ENCODE results near the gene CSNK1G1.

CSNK1G1 gene

GRCh38 chr15:64210371-64210770, 145.6 kb downstream of the CSNK1G1 start:
- no peak for DNase-seq
- intact Hi-C loops (cut with DNase I): no loop called here

- no peak for DNase-seq
- intact Hi-C loops (cut with DNase I): no loop called here
Observed at GRCh38 chr15:64209680-64210334, 146.2 kb downstream of the CSNK1G1 start.

GRCh38 chr15:64205202-64205601, 150.8 kb downstream of the CSNK1G1 start:
- intact Hi-C loops (cut with DNase I): no loop called here
- DNase-seq: no peak

- intact Hi-C loops (cut with DNase I): no loop called here
- DNase-seq: no peak
Observed at GRCh38 chr15:64197425-64197824, 158.5 kb downstream of the CSNK1G1 start.

- no peak for DNase-seq
- intact Hi-C loops (cut with DNase I): no loop called here
Observed at GRCh38 chr15:64193971-64194370, 162.0 kb downstream of the CSNK1G1 start.

GRCh38 chr15:64191971-64192830, 163.8 kb downstream of the CSNK1G1 start:
- peak in 1 of 10 donors; percentile 41 for DNase-seq

GRCh38 chr15:64187396-64188191, 168.4 kb downstream of the CSNK1G1 start:
- intact Hi-C loops (cut with DNase I): no loop called here
- DNase-seq: no peak

More at GRCh38 chr15:64191971-64192830, 163.8 kb downstream of the CSNK1G1 start:
- intact Hi-C loops (cut with DNase I): no loop called here

- intact Hi-C loops (cut with DNase I): no loop called here
- DNase-seq: no peak
Observed at GRCh38 chr15:64185146-64185911, 170.6 kb downstream of the CSNK1G1 start.

GRCh38 chr15:64182859-64183370, 173.1 kb downstream of the CSNK1G1 start:
- no peak for DNase-seq
- intact Hi-C loops (cut with DNase I): no loop called here

- DNase-seq: peak in 4 of 10 donors; percentile 37 to 91 (median 50)
- intact Hi-C loops (cut with DNase I): no loop called here
Observed at GRCh38 chr15:64180235-64180824, 175.6 kb downstream of the CSNK1G1 start.

- DNase-seq: no peak
- intact Hi-C loops (cut with DNase I): no loop called here
Observed at GRCh38 chr15:64166102-64166890, 189.7 kb downstream of the CSNK1G1 start.

GRCh38 chr15:64164436-64164835, 191.5 kb downstream of the CSNK1G1 start:
- intact Hi-C loops (cut with DNase I): loop anchor here (5.0 kb wide), 1 partner anchor 223 kb away; the partner anchor contains the start of gene TRIP4

GRCh38 chr15:64163659-64164362, 192.2 kb downstream of the CSNK1G1 start:
- intact Hi-C loops (cut with DNase I): loop anchor here (1.0 to 5.0 kb wide), 3 partner anchors 192 to 517 kb away; partner anchors contain the start of genes CSNK1G1 and TRIP4
- peak in 2 of 10 donors; percentile 82 to 86 for DNase-seq

More at GRCh38 chr15:64164436-64164835, 191.5 kb downstream of the CSNK1G1 start:
- no peak for DNase-seq

GRCh38 chr15:64162869-64163658, 192.9 kb downstream of the CSNK1G1 start, which contains the start of gene PPIB:
PPIB (minus strand) TSS chr15:64163022; CDS start chr15:64162986, 36 bp downstream.
- intact Hi-C loops (cut with DNase I): loop anchor here (1.0 to 5.0 kb wide), 3 partner anchors 193 to 518 kb away; partner anchors contain the start of genes CSNK1G1 and TRIP4
- DNase-seq: peak; percentile 94 to 100 (median 99)

- intact Hi-C loops (cut with DNase I): loop anchor here (5.0 kb wide), 1 partner anchor 225 kb away; the partner anchor contains the start of gene TRIP4
- no peak for DNase-seq
Observed at GRCh38 chr15:64162478-64162868, 193.5 kb downstream of the CSNK1G1 start.

- intact Hi-C loops (cut with DNase I): loop anchor here (5.0 kb wide), 1 partner anchor 225 kb away; the partner anchor contains the start of gene TRIP4
- no peak for DNase-seq
Observed at GRCh38 chr15:64161688-64162477, 194.1 kb downstream of the CSNK1G1 start.
